Measurements from ENCODE around the gene WDR46.

DNA sequence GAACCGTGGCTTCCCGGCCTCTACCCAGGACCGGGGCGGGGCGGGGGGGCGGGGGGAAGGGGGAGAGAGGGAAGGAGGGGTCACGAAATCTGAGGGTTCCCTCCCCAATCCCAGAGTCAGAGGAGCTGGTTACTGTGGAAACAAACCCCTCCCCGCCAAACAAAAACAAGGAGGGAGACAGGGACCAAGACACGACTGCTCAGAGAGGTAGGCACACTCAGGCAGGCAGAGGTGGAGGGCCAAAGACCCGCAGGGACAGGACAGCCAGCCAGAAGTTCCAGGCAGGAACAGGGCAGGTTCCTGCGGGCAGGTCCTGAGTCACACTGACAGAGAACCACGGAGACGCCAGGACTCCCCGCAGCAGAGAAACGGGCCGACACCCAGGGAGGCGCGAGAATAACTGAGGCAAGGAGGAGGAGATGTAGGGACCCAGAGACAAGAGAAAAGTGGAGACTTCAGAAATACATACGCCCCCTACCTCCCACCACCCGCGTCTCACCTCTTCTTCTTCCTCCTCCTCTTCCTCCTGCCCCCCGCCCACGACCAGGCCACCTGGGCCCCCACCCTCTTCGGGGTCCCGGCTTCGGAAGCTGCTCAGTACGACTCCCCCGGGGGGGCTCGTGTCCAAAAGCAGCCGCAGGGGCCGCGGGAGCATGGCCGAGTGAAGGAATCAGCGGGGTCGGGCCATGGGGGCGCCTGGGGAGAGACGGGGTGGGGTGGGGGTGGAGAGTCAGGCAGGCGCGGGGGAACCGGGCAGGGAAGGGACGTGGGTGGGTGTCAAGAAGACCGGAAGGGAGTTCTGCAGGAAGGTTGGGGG, 9.1 kb upstream of the WDR46 start:
- no peak for TF ChIP-seq CTCF (IDR thresholded peaks at IDR 0.05; ENCODE audit: low read depth, low read length)
- peak; percentile 35 for TF ChIP-seq POLR2A (IDR thresholded peaks at IDR 0.05; ENCODE audit: extremely low read depth, insufficient read length)
- no peak for TF ChIP-seq MYC (IDR thresholded peaks at IDR 0.05; ENCODE audit: low read depth, low read length)
- TF ChIP-seq, protein P1, sequence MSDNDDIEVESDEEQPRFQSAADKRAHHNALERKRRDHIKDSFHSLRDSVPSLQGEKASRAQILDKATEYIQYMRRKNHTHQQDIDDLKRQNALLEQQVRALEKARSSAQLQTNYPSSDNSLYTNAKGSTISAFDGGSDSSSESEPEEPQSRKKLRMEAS (IDR thresholded peaks at IDR 0.05; ENCODE audit: low read depth, low read length): no peak

All from NB4 (cell line).